Activated B cell treated with CpG ODN at 0.5 μM for 24 hours (primary cell): Measurements from ENCODE around the gene PPP1R18. TPM values are rescaled to one million over a fixed set of nuclear protein-coding genes. Genes with fewer than 3 reads are reported as not detected.

ENCODE experiments used
- ATAC-seq: fragments of 200-7000 bp; cut with Tn5 transposase; one replicate; pipeline ENCODE4 v1.10.0; 2021; ENCODE audit warnings: low read depth, mild to moderate bottlenecking, moderate library complexity
- CTCF ChIA-PET: fragments of 350-600 bp; sonication (Branson Sonifier 250); formaldehyde crosslinking; loops from one replicate; lab custom pipeline; 2021; ENCODE audit warnings: antibody characterized with exemption; lab: Charles Lee
- POLR2A ChIA-PET: fragments of 350-600 bp; sonication (Branson Sonifier 250); formaldehyde crosslinking; loops from one replicate; lab custom pipeline; 2021; ENCODE audit warnings: antibody characterized with exemption; lab: Charles Lee
- DNase-seq: peaks from one replicate; pipeline ENCODE4 v3.0.0; 2022
- H3K27ac Mint-ChIP-seq: one replicate; pipeline ENCODE4 v1.8.0; 2020; ENCODE audit warnings: mixed read lengths
- H3K27me3 Mint-ChIP-seq: one replicate; pipeline ENCODE4 v1.8.0; 2021; ENCODE audit warnings: mixed read lengths
- H3K36me3 Mint-ChIP-seq: one replicate; pipeline ENCODE4 v1.8.0; 2021; ENCODE audit warnings: low read depth, mixed read lengths
- H3K4me1 Mint-ChIP-seq: one replicate; pipeline ENCODE4 v1.8.0; 2021; ENCODE audit warnings: mixed read lengths
- H3K4me3 Mint-ChIP-seq: one replicate; pipeline ENCODE4 v1.8.0; 2020; ENCODE audit warnings: mild to moderate bottlenecking, mixed read lengths
- H3K9me3 Mint-ChIP-seq: one replicate; pipeline ENCODE4 v1.8.0; 2020; ENCODE audit warnings: mixed read lengths
- CTCF ChIP-seq: fragments of 200-600 bp; IDR thresholded peaks from one replicate; pipeline ENCODE4 v1.8.0; 2022; ENCODE audit warnings: antibody characterized with exemption, mild to moderate bottlenecking
- intact Hi-C: fragments of 100-400 bp; cut with micrococcal nuclease; formaldehyde crosslinking; loops from one replicate; pipeline ENCODE4 v1.15.1; 2024
- total RNA-seq: library from RNA; stranded (reverse); gene quantifications from 2 replicates; pipeline ENCODE4 v1.2.3, GENCODE V29; 2022

The PPP1R18 gene
- total RNA-seq, 1 donor from 2014 or later = 104 TPM

- Mint-ChIP-seq H3K9me3 (no peaks in the 10 kb centered on the region), H3K27ac (peak within 1 kb of the TSS; percentile 99), H3K4me3 (peak within 1 kb of the TSS; percentile 92), H3K36me3 (peaks cover 13% of the 10 kb centered on the region), H3K27me3 (no peaks in the 10 kb centered on the region), H3K4me1 (peaks cover 53% of the 10 kb centered on the region)
- DNase-seq (peak; percentile 74), ATAC-seq (peak; percentile 25)
- intact Hi-C loops = loop anchor here (1.0 kb wide), 1 partner anchor 13 kb away; no protein-coding TSS in a partner anchor
- ChIA-PET POLR2A (interaction anchor here (1.0 to 8.2 kb wide), 5 partner anchors 8 to 75 kb away, joined by 3 to 262 read pairs (median 5); partner anchors contain the start of genes MDC1 and TUBB), CTCF (interaction anchor here (1.1 to 6.1 kb wide), 4 partner anchors 11 to 40 kb away, joined by 3 to 58 read pairs (median 18); no protein-coding TSS in a partner anchor)
- TF ChIP-seq CTCF = no peak
Observed at GRCh38 chr6:30690403-30691207, 4.2 kb upstream of the PPP1R18 start, which contains the start of gene NRM. Gene NRM (minus strand): TSS chr6:30690984. CDS start chr6:30690974, 10 bp downstream.

- Mint-ChIP-seq H3K4me3 (peak overlapping the region; percentile 92), H3K9me3 (no peaks in the 10 kb centered on the region), H3K27me3 (no peaks in the 10 kb centered on the region), H3K27ac (peak overlapping the region; percentile 99), H3K36me3 (peaks cover 19% of the 10 kb centered on the region), H3K4me1 (peaks cover 59% of the 10 kb centered on the region)
- ATAC-seq (no peak), DNase-seq (no peak)
- TF ChIP-seq CTCF = no peak
- intact Hi-C loops = loop anchor here (1.0 to 10.0 kb wide), 2 partner anchors 13 to 875 kb away; no protein-coding TSS in a partner anchor
- ChIA-PET CTCF (interaction anchor here (1.6 to 6.1 kb wide), 3 partner anchors 10 to 41 kb away, joined by 4 to 58 read pairs (median 31); no protein-coding TSS in a partner anchor), POLR2A (interaction anchor here (0.8 to 8.2 kb wide), 4 partner anchors 9 to 75 kb away, joined by 3 to 262 read pairs (median 4); partner anchors contain the start of genes DHX16, MDC1 and TUBB)
Observed at GRCh38 chr6:30689985-30690384, 3.5 kb upstream of the PPP1R18 start.

- TF ChIP-seq CTCF = no peak
- H3K9me3 Mint-ChIP-seq = no peaks in the 10 kb centered on the region
- H3K4me3 Mint-ChIP-seq = peak overlapping the region; percentile 92
- CTCF ChIA-PET = interaction anchor here (1.3 to 6.1 kb wide), 5 partner anchors 9 to 41 kb away, joined by 4 to 58 read pairs (median 22); partner anchors contain the start of gene MDC1
- DNase-seq (no peak), ATAC-seq (no peak)
- peak overlapping the region; percentile 99 for H3K27ac Mint-ChIP-seq
- POLR2A ChIA-PET = interaction anchor here (0.8 to 8.2 kb wide), 7 partner anchors 8 to 74 kb away, joined by 3 to 262 read pairs (median 12); partner anchors contain the start of genes DHX16, MDC1, MRPS18B and PPP1R10
- intact Hi-C loops = loop anchor here (10.0 kb wide), 1 partner anchor 876 kb away; no protein-coding TSS in a partner anchor
- H3K27me3 Mint-ChIP-seq = no peaks in the 10 kb centered on the region
- H3K4me1 Mint-ChIP-seq = peaks cover 61% of the 10 kb centered on the region
- peaks cover 24% of the 10 kb centered on the region for H3K36me3 Mint-ChIP-seq
Observed at GRCh38 chr6:30689022-30689865, 2.8 kb upstream of the PPP1R18 start.

- H3K36me3 Mint-ChIP-seq = peaks cover 30% of the 10 kb centered on the region
- H3K27me3 Mint-ChIP-seq = no peaks in the 10 kb centered on the region
- ATAC-seq (peak; percentile 9), DNase-seq (no peak)
- POLR2A ChIA-PET = interaction anchor here (2.4 to 8.2 kb wide), 4 partner anchors 10 to 71 kb away, joined by 12 to 262 read pairs (median 20); partner anchors contain the start of genes MDC1, MRPS18B, PPP1R10 and TUBB
- CTCF ChIA-PET = interaction anchor here (0.7 to 6.1 kb wide), 8 partner anchors 9 to 42 kb away, joined by 3 to 58 read pairs (median 6); partner anchors contain the start of genes DHX16 and MDC1
- H3K4me3 Mint-ChIP-seq = peak overlapping the region; percentile 92
- peak overlapping the region; percentile 99 for H3K27ac Mint-ChIP-seq
- peaks cover 68% of the 10 kb centered on the region for H3K4me1 Mint-ChIP-seq
- intact Hi-C loops = loop anchor here (10.0 kb wide), 1 partner anchor 876 kb away; no protein-coding TSS in a partner anchor
- TF ChIP-seq CTCF = no peak
- H3K9me3 Mint-ChIP-seq = no peaks in the 10 kb centered on the region
Observed at GRCh38 chr6:30688569-30688968, 2.1 kb upstream of the PPP1R18 start.
